Left renal pelvis (tissue), 4 donors: ENCODE data around the gene SMPDL3A. TPM values are rescaled to one million over a fixed set of nuclear protein-coding genes. Genes with fewer than 3 reads are reported as not detected.
"Not testable (repeated sequence)": the region's sequence is repeated elsewhere in the genome, so short reads cannot be mapped to it uniquely, and the experiment has no call there.

ENCODE experiments used
- DNase-seq, 4 donors: peaks; one replicate each; pipeline ENCODE4 v3.0.0-alpha.2; 2013; ENCODE audit warnings: low read depth in 4 of 4, low spot score in 3 of 4
- polyA plus RNA-seq, 4 donors: library from polyadenylated mRNA; unstranded; fragments of 120-200 nt; gene quantifications; one replicate each; pipeline ENCODE4 v1.2.1, GENCODE V29; 2013; ENCODE audit not compliant: insufficient read length in 4 of 4

SMPDL3A gene
- 10 to 100 TPM; 12.2 to 15.2 (median 13.7) TPM for polyA plus RNA-seq

- DNase-seq = peak; percentile 48 to 67 (median 60)
Observed at GRCh38 chr6:122789182-122790027, at the start of gene SMPDL3A. SMPDL3A (plus strand) TSS chr6:122789258; CDS start chr6:122789347, 89 bp downstream.

- no peak for DNase-seq
Observed at GRCh38 chr6:122740091-122740490, 49.0 kb upstream of the SMPDL3A start.

GRCh38 chr6:122740936-122741335 lies 48.1 kb upstream of the SMPDL3A start:
- no peak for DNase-seq

GRCh38 chr6:122744247-122744646 lies 44.8 kb upstream of the SMPDL3A start:
- DNase-seq = not testable (repeated sequence)

- not testable (repeated sequence) for DNase-seq
Observed at GRCh38 chr6:122744856-122745255, 44.2 kb upstream of the SMPDL3A start.

GRCh38 chr6:122746688-122747087 lies 42.4 kb upstream of the SMPDL3A start:
- DNase-seq = no peak

GRCh38 chr6:122747573-122747972 lies 41.5 kb upstream of the SMPDL3A start:
- DNase-seq = no peak

- DNase-seq = not testable (repeated sequence)
Observed at GRCh38 chr6:122748945-122749344, 40.1 kb upstream of the SMPDL3A start.

GRCh38 chr6:122749451-122750050 lies 39.5 kb upstream of the SMPDL3A start:
- DNase-seq = no peak

GRCh38 chr6:122751326-122751725 lies 37.7 kb upstream of the SMPDL3A start:
- no peak for DNase-seq

- DNase-seq = no peak
Observed at GRCh38 chr6:122752459-122752858, 36.6 kb upstream of the SMPDL3A start.

- DNase-seq = no peak
Observed at GRCh38 chr6:122753000-122753687, 35.9 kb upstream of the SMPDL3A start.

- no peak for DNase-seq
Observed at GRCh38 chr6:122753688-122754056, 35.4 kb upstream of the SMPDL3A start.

- no peak for DNase-seq
Observed at GRCh38 chr6:122754191-122754731, 34.8 kb upstream of the SMPDL3A start.

GRCh38 chr6:122755901-122756300 lies 33.2 kb upstream of the SMPDL3A start:
- no peak for DNase-seq

GRCh38 chr6:122758927-122759334 lies 30.1 kb upstream of the SMPDL3A start:
- DNase-seq = no peak

- DNase-seq = no peak
Observed at GRCh38 chr6:122760330-122760729, 28.7 kb upstream of the SMPDL3A start.

- DNase-seq = no peak
Observed at GRCh38 chr6:122766256-122766655, 22.8 kb upstream of the SMPDL3A start.

GRCh38 chr6:122770835-122771601 lies 18.0 kb upstream of the SMPDL3A start:
- no peak for DNase-seq

GRCh38 chr6:122772724-122773415 lies 16.2 kb upstream of the SMPDL3A start:
- DNase-seq = no peak
